Endothelial cell of umbilical vein (primary cell): ENCODE measurements around the gene CERKL.

Source experiments
- EZH2 ChIP-seq: IDR thresholded peaks from 2 replicates; pipeline ENCODE4 v1.6.1; 2012; ENCODE audit warnings: borderline replicate concordance, low read depth, mild to moderate bottlenecking, moderate library complexity, low read length, inconsistent platforms; ENCODE audit not compliant: severe bottlenecking
- JUN ChIP-seq: IDR thresholded peaks from 2 replicates; pipeline ENCODE4 v1.6.1; 2011; ENCODE audit warnings: borderline replicate concordance, low read depth; ENCODE audit not compliant: insufficient read length, insufficient read depth
- MAX ChIP-seq: IDR thresholded peaks from 2 replicates; pipeline ENCODE4 v1.6.1; 2011; ENCODE audit not compliant: insufficient read depth, insufficient read length
- POLR2A ChIP-seq: IDR thresholded peaks from 2 replicates; pipeline ENCODE4 v1.6.1; 2012; ENCODE audit warnings: low read depth, mild to moderate bottlenecking, control low read depth, low read length
- POLR2AphosphoS5 ChIP-seq: IDR thresholded peaks from 2 replicates; pipeline ENCODE4 v1.6.1; 2012; ENCODE audit warnings: low read depth, mild to moderate bottlenecking, control low read depth, low read length, moderate library complexity; ENCODE audit not compliant: insufficient read depth
- TF ChIP-seq, protein P1 (sequence below), 2 donors: IDR thresholded peaks; 1 replicate in 1 of 2; 2 replicates in 1 of 2; pipeline ENCODE4 v1.5.1; 2011; ENCODE audit warnings: low read length in 2 of 2, mild to moderate bottlenecking in 2 of 2, moderate library complexity in 2 of 2, control low read depth in 1 of 2, inconsistent platforms in 1 of 2, low read depth in 1 of 2; ENCODE audit not compliant: insufficient read depth in 1 of 2; ENCODE audit errors: extremely low read depth in 1 of 2

DNA sequence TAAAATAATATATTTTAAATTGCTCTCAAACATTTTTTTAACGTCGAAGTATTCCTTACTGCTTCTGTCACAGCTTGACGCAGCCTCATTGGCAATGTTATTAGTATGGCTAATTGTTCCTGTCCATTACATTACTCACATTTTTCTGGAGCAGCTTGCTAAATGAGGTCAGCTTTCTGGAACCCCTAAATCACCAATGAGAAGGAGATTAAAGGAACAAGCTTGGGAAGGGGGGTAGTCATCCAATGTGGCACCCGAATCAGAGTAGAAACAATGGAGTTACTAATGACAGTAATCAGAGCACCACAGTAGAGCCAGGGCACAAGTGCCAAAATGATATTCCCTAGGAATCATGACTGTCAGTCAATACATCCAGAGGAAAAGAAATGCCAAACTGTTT is 18.3 kb upstream of the CERKL start:
- no peak for TF ChIP-seq POLR2A
- TF ChIP-seq, protein P1, sequence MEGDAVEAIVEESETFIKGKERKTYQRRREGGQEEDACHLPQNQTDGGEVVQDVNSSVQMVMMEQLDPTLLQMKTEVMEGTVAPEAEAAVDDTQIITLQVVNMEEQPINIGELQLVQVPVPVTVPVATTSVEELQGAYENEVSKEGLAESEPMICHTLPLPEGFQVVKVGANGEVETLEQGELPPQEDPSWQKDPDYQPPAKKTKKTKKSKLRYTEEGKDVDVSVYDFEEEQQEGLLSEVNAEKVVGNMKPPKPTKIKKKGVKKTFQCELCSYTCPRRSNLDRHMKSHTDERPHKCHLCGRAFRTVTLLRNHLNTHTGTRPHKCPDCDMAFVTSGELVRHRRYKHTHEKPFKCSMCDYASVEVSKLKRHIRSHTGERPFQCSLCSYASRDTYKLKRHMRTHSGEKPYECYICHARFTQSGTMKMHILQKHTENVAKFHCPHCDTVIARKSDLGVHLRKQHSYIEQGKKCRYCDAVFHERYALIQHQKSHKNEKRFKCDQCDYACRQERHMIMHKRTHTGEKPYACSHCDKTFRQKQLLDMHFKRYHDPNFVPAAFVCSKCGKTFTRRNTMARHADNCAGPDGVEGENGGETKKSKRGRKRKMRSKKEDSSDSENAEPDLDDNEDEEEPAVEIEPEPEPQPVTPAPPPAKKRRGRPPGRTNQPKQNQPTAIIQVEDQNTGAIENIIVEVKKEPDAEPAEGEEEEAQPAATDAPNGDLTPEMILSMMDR (IDR thresholded peaks at IDR 0.05; ENCODE audit: extremely low read depth in 1 of 2, insufficient read depth in 1 of 2, low read depth in 1 of 2, low read length in 2 of 2): no peak
- no peak for TF ChIP-seq POLR2AphosphoS5
- no peak for TF ChIP-seq EZH2
- TF ChIP-seq MAX: no peak
- TF ChIP-seq JUN: no peak
